HG02759 (cell line): Measurements from ENCODE around the gene NOXA1.
"Not testable (repeated sequence)": the region's sequence is repeated elsewhere in the genome, so short reads cannot be mapped to it uniquely, and the experiment has no call there.

Experiments
- ATAC-seq: cut with Tn5 transposase; IDR thresholded peaks from one replicate; pipeline ENCODE4 v1.9.1; 2021; ENCODE audit warnings: mild to moderate bottlenecking, moderate library complexity; ENCODE audit not compliant: unreplicated experiment

NOXA1 gene

DNA sequence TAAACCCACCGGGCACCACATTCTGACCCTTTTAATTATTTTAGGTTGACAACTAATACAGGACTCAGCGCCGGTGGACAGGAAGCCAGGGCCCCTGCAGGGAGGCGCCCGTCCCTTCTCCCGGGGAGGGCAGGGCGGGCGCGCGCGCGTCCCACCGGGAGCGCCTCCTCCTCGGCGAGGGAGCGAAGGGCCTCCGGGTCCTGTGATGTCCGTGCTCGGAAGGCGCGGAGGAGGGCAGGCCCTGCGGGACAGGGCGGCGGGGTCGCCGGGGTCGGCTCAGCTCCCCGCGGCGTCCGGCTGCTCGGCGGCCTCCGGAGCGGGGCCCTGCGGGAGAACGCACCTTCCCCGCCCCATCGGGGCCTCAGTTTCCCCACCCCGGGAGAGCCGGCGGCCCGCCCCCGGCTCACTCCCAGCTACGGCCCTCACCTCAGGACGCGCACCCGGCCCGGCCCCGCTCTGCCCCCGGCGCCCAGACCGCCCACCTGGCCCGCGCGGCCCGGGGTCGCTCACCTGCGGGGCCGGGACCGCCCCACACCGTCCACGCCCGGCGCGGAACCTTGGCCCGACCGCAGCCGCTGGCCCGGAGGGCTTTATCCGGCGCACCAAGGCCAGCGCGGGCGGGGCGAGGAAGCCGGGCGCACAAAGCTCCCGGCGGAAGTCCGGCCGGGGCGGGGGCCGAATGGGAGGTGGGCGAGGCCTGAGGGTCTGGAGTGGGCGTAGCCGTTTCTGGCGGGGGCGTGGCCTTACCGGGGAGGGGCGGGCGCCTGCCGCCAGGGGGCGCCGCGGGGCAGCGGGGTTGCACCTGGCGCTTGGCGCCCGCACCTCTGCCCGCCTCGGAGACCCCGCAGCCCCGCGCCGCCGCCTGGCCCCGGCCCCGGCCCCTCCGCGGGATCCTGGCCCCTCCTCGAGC is at the start of gene NOXA1, which contains the start of gene EXD3:
Gene NOXA1, plus strand, starts transcription at position 790 of the 910 bp plus-strand sequence. CDS start 137 bp downstream, outside the sequence.
Gene EXD3, minus strand, starts transcription at position 559 of the 910 bp plus-strand sequence. CDS start 27,805 bp downstream, outside the sequence.
- peak; percentile 92 for ATAC-seq

GRCh38 chr9:137373611-137373980 is 49.6 kb upstream of the NOXA1 start:
- no peak for ATAC-seq

DNA sequence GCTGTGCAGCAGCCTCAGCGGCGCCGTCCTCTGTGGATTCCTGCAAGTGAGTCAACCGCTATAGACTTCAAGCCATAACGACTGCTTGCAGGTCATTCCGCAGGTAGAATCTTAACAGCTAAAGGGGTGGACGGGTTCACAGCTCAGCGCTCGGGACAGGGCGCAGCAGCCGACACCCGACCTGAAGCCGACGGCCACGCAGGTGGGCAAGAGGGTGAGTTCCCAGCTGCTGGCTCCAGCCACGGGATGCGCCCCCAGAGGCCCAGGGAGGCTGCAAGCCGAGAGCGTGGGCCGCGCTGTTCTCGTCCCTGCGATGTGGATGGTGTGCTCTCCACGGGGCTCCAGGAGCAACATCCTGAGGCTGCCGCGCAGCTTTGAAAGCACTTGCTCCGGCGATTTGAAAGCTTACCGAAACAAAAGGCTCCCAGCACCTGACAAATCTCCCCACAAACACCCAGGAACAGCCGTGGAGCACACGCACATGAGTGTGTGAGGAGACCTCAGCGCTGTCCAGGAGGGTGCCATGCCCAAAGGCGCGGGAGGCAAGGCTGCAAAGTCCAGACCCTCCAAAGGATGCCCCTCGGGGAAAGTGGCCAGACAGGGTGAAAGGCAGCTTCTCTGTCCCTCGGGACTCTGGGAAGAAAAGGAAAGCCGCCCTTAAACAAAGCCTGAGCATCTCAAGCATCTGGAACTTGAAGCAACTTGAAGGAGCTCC is 48.9 kb upstream of the NOXA1 start:
- no peak for ATAC-seq

DNA sequence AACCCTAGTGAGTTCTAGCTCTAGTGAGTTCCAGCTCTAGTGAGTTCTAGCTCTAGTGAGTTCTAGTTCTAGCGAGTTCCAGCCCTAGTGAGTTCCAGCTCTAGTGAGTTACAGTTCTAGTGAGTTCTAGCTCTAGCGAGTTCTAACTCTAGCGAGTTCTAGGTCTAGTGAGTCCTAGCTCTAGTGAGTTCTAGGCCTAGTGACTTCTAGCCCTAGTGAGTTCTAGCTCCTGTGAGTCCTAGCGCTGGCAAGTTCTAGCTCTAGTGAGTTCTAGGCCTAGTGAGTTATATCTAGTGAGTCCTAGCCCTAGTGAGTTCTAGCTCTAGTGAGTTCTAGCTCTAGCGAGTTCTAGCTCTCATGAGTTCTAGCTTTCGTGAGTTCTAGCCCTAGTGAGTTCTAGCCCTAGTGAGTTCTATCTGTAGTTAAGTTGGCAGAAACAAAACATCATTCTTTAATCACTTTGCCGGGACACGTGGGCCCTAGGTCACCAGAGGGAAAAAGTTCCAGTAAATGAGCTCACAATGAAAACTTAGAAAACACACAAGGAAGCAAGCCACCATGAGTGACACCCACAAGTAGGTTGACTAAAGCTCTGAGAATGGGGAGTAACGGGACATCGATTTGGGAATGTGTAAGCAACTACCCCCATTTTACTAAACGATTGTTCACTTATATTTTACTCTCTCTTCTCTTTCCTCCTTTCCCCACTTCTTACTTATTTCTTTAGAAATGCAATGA is 47.7 kb upstream of the NOXA1 start:
- no peak for ATAC-seq

- no peak for ATAC-seq
These were observed 46.8 kb upstream of the NOXA1 start for GRCh38 chr9:137376386-137376785.

GRCh38 chr9:137378688-137379410 is 44.3 kb upstream of the NOXA1 start:
- ATAC-seq, result not testable (repeated sequence)

GRCh38 chr9:137379761-137380161 is 43.4 kb upstream of the NOXA1 start:
- ATAC-seq, result no peak

- no peak for ATAC-seq
These were observed 43.0 kb upstream of the NOXA1 start for GRCh38 chr9:137380171-137380570.

DNA sequence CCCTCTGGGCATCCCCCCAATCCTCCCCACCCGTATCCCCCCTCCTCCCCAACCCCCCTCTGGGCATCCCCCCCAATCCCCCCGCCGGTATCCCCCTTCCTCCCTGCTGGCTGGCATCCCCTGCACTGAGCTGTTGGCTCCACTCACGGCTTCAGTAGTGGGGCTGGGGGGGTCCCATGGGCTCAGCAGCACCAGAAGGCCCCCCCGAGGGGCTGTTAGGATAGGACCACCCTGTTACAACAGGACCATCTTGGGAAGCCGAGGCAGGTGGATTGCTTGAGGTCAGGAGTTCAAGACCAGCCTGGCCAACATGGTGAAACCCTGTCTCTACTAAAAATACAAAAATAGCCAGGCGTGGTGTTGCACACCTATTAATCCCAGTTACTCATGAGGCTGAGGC is 42.6 kb upstream of the NOXA1 start:
- no peak for ATAC-seq

- ATAC-seq, result no peak
These were observed 41.4 kb upstream of the NOXA1 start for GRCh38 chr9:137381501-137382443.

GRCh38 chr9:137382444-137383080 is 40.6 kb upstream of the NOXA1 start:
- no peak for ATAC-seq

- ATAC-seq, result no peak
These were observed 40.0 kb upstream of the NOXA1 start for GRCh38 chr9:137383081-137383783.

DNA sequence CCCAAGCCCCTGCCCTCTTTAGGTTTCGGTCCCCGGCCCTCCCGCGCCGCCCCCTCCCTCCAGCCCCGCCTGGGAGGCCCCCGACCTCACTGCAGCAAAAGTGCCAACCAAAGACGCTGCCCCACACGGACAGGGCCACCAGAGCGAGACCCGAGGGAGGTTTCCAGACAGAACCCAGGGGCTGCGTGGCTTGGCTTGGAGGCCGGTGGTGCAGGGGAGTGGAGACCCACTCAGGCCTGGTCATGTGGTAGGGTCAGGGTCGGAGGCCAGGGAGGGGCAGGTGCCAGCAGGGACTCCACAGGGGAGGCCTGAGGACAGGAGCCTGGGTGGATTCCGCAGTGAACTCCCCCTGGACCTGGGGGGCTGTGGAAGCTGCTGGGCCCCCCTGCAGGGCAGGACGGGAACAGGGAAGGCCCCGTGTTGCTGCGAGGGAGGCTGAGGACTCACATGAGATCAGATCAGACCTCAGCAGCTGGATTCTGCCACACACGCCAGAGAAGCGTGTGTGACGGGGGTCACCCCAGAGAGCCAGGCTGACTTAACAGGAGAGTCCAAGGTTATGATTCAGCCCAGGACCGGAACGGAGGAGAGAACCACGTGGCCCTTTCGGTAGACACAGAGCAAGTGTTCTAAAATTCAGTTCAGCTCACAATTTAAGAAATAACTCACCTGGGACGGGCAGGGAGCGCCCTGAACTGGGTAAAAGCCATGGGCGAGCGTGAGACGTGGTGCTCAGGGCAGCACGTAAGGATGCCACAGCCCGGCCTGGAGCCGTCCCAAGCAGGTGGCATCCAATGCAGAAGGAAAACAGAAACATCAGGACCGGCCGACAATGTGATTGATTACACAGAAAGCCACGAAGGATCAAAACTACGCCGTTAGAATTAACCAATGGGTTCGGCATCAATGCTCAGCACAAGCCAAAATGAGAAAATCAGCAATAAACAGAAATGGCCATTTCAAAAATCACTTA is 39.1 kb upstream of the NOXA1 start:
- ATAC-seq, result no peak

DNA sequence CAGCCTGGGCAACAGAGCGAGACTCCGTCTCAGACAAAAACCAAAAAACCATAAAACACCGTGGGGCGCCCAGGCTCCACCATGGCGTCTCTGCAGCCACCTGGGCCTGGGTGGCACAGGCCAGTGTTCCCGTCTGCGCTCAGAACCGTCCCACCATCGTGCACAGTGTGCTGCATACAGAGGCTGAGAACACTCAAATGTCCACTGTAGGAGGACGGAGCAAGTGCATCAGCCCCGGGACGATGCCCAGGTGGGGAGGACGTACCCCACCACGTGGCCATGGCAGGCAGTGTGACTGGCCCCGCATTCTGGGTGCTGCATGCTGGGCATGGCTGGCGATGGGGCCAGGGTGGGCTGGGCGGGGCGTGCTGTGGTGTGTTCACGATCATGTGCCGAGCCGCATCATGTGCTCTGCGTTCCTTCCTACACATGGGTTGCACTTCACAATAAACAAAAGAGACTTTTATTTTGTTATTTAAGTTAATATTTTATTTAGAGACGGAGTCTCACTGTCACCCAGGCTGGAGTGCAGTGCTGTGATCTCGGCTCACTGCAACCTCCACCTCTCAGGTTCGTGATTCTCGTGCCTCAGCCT is 38.0 kb upstream of the NOXA1 start:
- no peak for ATAC-seq

DNA sequence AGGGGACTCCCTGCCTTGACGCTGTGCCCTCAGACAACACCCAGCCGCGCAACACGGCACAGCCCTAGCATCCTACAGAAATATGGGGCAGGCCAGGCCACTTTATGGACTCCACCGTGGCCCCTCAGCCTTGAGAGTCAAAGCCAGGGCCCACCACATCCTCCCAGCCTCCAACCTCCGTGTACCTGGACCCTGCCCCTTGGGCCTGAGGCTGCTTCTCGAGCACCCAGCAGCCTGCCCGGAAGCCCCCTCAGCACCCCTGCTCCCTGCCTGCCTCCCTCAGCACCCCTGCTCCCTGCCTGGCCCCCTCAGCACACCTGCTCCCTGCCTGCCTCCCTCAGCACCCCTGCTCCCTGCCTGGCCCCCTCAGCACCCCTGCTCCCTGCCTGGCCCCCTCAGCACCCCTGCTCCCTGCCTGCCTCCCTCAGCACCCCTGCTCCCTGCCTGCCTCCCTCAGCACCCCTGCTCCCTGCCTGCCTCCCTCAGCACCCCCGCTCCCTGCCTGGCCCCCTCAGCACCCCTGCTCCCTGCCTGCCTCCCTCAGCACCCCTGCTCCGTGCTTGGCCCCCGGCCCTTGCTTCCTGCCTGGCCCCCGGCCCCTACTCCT is 36.6 kb upstream of the NOXA1 start:
- ATAC-seq, result not testable (repeated sequence)

GRCh38 chr9:137387114-137387890 is 35.9 kb upstream of the NOXA1 start:
- ATAC-seq, result no peak
